Upper lobe of right lung (tissue), 1 donor: ENCODE results near the gene PDXK. TPM values are rescaled to one million over a fixed set of nuclear protein-coding genes. Genes with fewer than 3 reads are reported as not detected.

ENCODE experiments used
- ATAC-seq: fragments of 200-7000 bp; cut with Tn5 transposase; one replicate; pipeline ENCODE4 v1.9.1; 2020; ENCODE audit warnings: mild to moderate bottlenecking, moderate library complexity
- DNase-seq: peaks from one replicate; pipeline ENCODE4 v3.0.0-alpha.2; 2020
- H3K27ac ChIP-seq: fragments of 200-600 bp; one replicate; pipeline ENCODE4 v1.8.0; 2022
- H3K27me3 ChIP-seq: fragments of 200-600 bp; one replicate; pipeline ENCODE4 v1.8.0; 2022; ENCODE audit warnings: mild to moderate bottlenecking
- H3K36me3 ChIP-seq: fragments of 200-600 bp; one replicate; pipeline ENCODE4 v1.8.0; 2022
- H3K4me1 ChIP-seq: fragments of 200-600 bp; one replicate; pipeline ENCODE4 v1.8.0; 2022
- H3K4me3 ChIP-seq: fragments of 200-600 bp; one replicate; pipeline ENCODE4 v1.8.0; 2022; ENCODE audit warnings: mild to moderate bottlenecking
- H3K9me3 ChIP-seq: fragments of 200-600 bp; one replicate; pipeline ENCODE4 v1.8.0; 2022
- CTCF ChIP-seq: fragments of 200-600 bp; IDR thresholded peaks from one replicate; pipeline ENCODE4 v1.8.0; 2022; ENCODE audit warnings: antibody characterized with exemption
- intact Hi-C: fragments of 100-400 bp; cut with DNase I; formaldehyde crosslinking; loops from one replicate; pipeline ENCODE4 v1.11.0; 2022
- total RNA-seq: library from RNA; stranded (reverse); fragmentation: NEBNext Ultra II Directional; extraction: Animal tissue kit (Norgen Biotek cat#: 25700); gene quantifications from one replicate; pipeline ENCODE4 v1.2.1, GENCODE V29; 2021
- donor health status: DM: no; HTN: yes; CAD: no; lungs with severe emphysema.

Gene PDXK
- total RNA-seq, 1 donor from 2014 or later, result 280 TPM

GRCh38 chr21:43726686-43727518, 8.0 kb downstream of the PDXK start:
- Histone ChIP-seq H3K9me3 (no peaks in the 10 kb centered on the region), H3K4me1 (peaks cover 67% of the 10 kb centered on the region), H3K27ac (peak overlapping the region; percentile 89), H3K27me3 (no peaks in the 10 kb centered on the region), H3K4me3 (peak overlapping the region; percentile 23), H3K36me3 (peaks cover 11% of the 10 kb centered on the region)
- intact Hi-C loops, result no loop called here
- no peak for TF ChIP-seq CTCF
- DNase-seq (peak; percentile 85), ATAC-seq (peak; percentile 21)

- DNase-seq, result peak; percentile 83
- peaks cover 69% of the 10 kb centered on the region for H3K4me1 ChIP-seq
- peak; percentile 36 for ATAC-seq
- intact Hi-C loops, result no loop called here
- peak overlapping the region; percentile 89 for H3K27ac ChIP-seq
- H3K36me3 ChIP-seq, result peaks cover 17% of the 10 kb centered on the region
- H3K27me3 ChIP-seq, result no peaks in the 10 kb centered on the region
- TF ChIP-seq CTCF, result peak; percentile 5
- H3K4me3 ChIP-seq, result peak overlapping the region; percentile 55
- no peaks in the 10 kb centered on the region for H3K9me3 ChIP-seq
These were observed 8.7 kb downstream of the PDXK start for GRCh38 chr21:43727519-43728153.

GRCh38 chr21:43728154-43728466, 9.2 kb downstream of the PDXK start:
- no peak for TF ChIP-seq CTCF
- Histone ChIP-seq H3K4me3 (peak overlapping the region; percentile 55), H3K27ac (peak overlapping the region; percentile 89), H3K27me3 (no peaks in the 10 kb centered on the region), H3K9me3 (no peaks in the 10 kb centered on the region), H3K36me3 (peaks cover 19% of the 10 kb centered on the region), H3K4me1 (peaks cover 72% of the 10 kb centered on the region)
- peak; percentile 55 for ATAC-seq
- DNase-seq, result peak; percentile 88
- intact Hi-C loops, result no loop called here

- DNase-seq (peak; percentile 98), ATAC-seq (peak; percentile 88)
- Histone ChIP-seq H3K27me3 (no peaks in the 10 kb centered on the region), H3K27ac (peak overlapping the region; percentile 89), H3K4me1 (peaks cover 77% of the 10 kb centered on the region), H3K4me3 (peak overlapping the region; percentile 55), H3K9me3 (no peaks in the 10 kb centered on the region), H3K36me3 (peaks cover 14% of the 10 kb centered on the region)
- TF ChIP-seq CTCF, result peak; percentile 35
- intact Hi-C loops, result no loop called here
These were observed 9.8 kb downstream of the PDXK start for GRCh38 chr21:43728467-43729390.

GRCh38 chr21:43731476-43731875, 12.5 kb downstream of the PDXK start:
- H3K9me3 ChIP-seq, result no peaks in the 10 kb centered on the region
- intact Hi-C loops, result no loop called here
- no peaks in the 10 kb centered on the region for H3K27me3 ChIP-seq
- H3K4me1 ChIP-seq, result peaks cover 68% of the 10 kb centered on the region
- H3K27ac ChIP-seq, result peak overlapping the region; percentile 1
- ATAC-seq (no peak), DNase-seq (no peak)
- H3K4me3 ChIP-seq, result no peak overlapping the region
- no peak for TF ChIP-seq CTCF
- H3K36me3 ChIP-seq, result peaks cover 9% of the 10 kb centered on the region
